Vagina (tissue), 2 donors: Measurements from ENCODE around the gene OR7C1.
"Not testable (repeated sequence)": the region's sequence is repeated elsewhere in the genome, so short reads cannot be mapped to it uniquely, and the experiment has no call there.

ENCODE experiments used
- POLR2A ChIP-seq, 2 donors: fragments of 450-650 bp; IDR thresholded peaks; one replicate each; pipeline ENCODE4 v1.6.1; 2017; ENCODE audit warnings: antibody characterized with exemption in 2 of 2, mild to moderate bottlenecking in 2 of 2, moderate library complexity in 2 of 2
- TF ChIP-seq, protein P1 (sequence below), 3 experiments: fragments of 450-650 bp in 2 of 3; fragments of 200-600 bp in 1 of 3; sonication (generic) in 1 of 3; IDR thresholded peaks; one replicate each; pipeline ENCODE4 v1.5.1; 2017 to 2019; ENCODE audit warnings: antibody characterized with exemption in 3 of 3, mild to moderate bottlenecking in 2 of 3, moderate library complexity in 2 of 3

- TF ChIP-seq, protein P1, sequence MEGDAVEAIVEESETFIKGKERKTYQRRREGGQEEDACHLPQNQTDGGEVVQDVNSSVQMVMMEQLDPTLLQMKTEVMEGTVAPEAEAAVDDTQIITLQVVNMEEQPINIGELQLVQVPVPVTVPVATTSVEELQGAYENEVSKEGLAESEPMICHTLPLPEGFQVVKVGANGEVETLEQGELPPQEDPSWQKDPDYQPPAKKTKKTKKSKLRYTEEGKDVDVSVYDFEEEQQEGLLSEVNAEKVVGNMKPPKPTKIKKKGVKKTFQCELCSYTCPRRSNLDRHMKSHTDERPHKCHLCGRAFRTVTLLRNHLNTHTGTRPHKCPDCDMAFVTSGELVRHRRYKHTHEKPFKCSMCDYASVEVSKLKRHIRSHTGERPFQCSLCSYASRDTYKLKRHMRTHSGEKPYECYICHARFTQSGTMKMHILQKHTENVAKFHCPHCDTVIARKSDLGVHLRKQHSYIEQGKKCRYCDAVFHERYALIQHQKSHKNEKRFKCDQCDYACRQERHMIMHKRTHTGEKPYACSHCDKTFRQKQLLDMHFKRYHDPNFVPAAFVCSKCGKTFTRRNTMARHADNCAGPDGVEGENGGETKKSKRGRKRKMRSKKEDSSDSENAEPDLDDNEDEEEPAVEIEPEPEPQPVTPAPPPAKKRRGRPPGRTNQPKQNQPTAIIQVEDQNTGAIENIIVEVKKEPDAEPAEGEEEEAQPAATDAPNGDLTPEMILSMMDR (IDR thresholded peaks at IDR 0.05): not testable (repeated sequence)
- TF ChIP-seq POLR2A (IDR thresholded peaks at IDR 0.05): not testable (repeated sequence)
Observed at GRCh38 chr19:14778110-14778845, 56.7 kb downstream of the OR7C1 start, which contains the start of gene ADGRE2.
